Gastrocnemius medialis (tissue), 4 donors: ENCODE results near the gene REEP1. TPM values are rescaled to one million over a fixed set of nuclear protein-coding genes. Genes with fewer than 3 reads are reported as not detected.

Experiments used
- ATAC-seq, 2 donors: fragments of 150-250 bp; one replicate each; pipeline ENCODE4 v1.9.1; 2016
- DNase-seq, 2 donors: peaks; one replicate each; pipeline ENCODE4 v3.0.0-alpha.2; 2019
- H3K27ac ChIP-seq, 4 donors: fragments of 200-600 bp; sonication (generic); 1 replicate in 1 of 4; 2 replicates in 3 of 4; pipeline ENCODE4 v1.5.1; 2016 to 2018; ENCODE audit warnings: mild to moderate bottlenecking in 2 of 4, moderate library complexity in 1 of 4
- H3K27me3 ChIP-seq, 3 donors: fragments of 200-600 bp; sonication (generic) in 2 of 3; 1 replicate in 1 of 3; 2 replicates in 2 of 3; pipeline versions ENCODE4 v1.5.1 to v1.6.0; 2016 to 2019; ENCODE audit warnings: mild to moderate bottlenecking in 1 of 3, moderate library complexity in 1 of 3
- H3K36me3 ChIP-seq, 2 donors: fragments of 200-600 bp; sonication (generic) in 1 of 2; one replicate each; pipeline ENCODE4 v1.5.1; 2017 to 2018
- H3K4me1 ChIP-seq, 2 donors: fragments of 200-600 bp; sonication (generic) in 1 of 2; one replicate each; pipeline ENCODE4 v1.5.1; 2016 to 2017; ENCODE audit warnings: mild to moderate bottlenecking in 2 of 2
- H3K4me3 ChIP-seq, 4 donors: fragments of 200-600 bp; sonication (generic) in 3 of 4; 1 replicate in 1 of 4; 2 replicates in 3 of 4; pipeline ENCODE4 v1.5.1; 2016 to 2019; ENCODE audit warnings: mild to moderate bottlenecking in 2 of 4
- H3K9me3 ChIP-seq, 3 donors: fragments of 200-600 bp; sonication (generic) in 2 of 3; 1 replicate in 1 of 3; 2 replicates in 2 of 3; pipeline ENCODE4 v1.5.1; 2016 to 2019
- POLR2A ChIP-seq, 2 donors: fragments of 450-650 bp; IDR thresholded peaks; one replicate each; pipeline ENCODE4 v1.6.1; 2017; ENCODE audit warnings: antibody characterized with exemption in 2 of 2, mild to moderate bottlenecking in 2 of 2, moderate library complexity in 2 of 2
- in situ Hi-C, 4 donors: fragments of 200-750 bp; cut with MboI; loops; one replicate each; pipeline versions ENCODE4 v1.15.0 to v1.8.0; 2017; ENCODE audit warnings: low sequenced_read_pairs in 4 of 4
- intact Hi-C: fragments of 100-400 bp; cut with DNase I; formaldehyde crosslinking; loops from one replicate; pipeline ENCODE4 v1.15.1; 2023; ENCODE audit warnings: low total_unique reads
- total RNA-seq, 4 donors: library from RNA; depleted of rRNA; stranded (reverse); fragments of >200 nt; gene quantifications; one replicate each; pipeline versions ENCODE4 v1.1.0 to v1.2.3, GENCODE V29; 2016
- TF ChIP-seq, protein P1 (sequence below), 5 experiments: fragments of 450-650 bp in 3 of 5; fragments of 200-600 bp in 2 of 5; sonication (generic) in 2 of 5; IDR thresholded peaks in 4 of 5; conservative IDR thresholded peaks in 1 of 5; 1 replicate in 4 of 5; 2 replicates in 1 of 5; pipeline ENCODE4 v1.5.1; 2016 to 2019; ENCODE audit warnings: antibody characterized with exemption in 5 of 5, mild to moderate bottlenecking in 3 of 5, moderate library complexity in 3 of 5

The REEP1 gene
- total RNA-seq, 4 donors from 2014 or later = 4.2 to 16.0 (median 6.3) TPM

DNA sequence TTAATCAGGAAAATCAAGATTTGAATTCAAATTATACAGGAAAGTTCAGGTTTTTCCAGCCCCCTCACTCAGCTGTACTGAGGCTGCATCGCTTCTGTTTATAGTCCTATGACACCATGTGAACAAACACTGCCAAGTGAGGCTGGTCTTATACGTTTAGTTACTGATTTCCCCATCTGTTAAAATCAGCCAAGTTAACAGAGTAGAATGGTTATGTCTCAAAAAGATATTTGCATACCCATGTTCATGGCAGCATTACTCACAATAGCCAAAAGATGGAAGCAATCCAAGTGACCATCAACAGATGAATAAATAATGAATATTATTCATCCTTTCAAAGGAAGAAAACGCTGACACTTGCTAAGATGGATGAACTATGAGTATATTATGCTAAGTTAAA is 43.8 kb downstream of the REEP1 start:
- H3K9me3 ChIP-seq = no peaks in the 10 kb centered on the region
- H3K27ac ChIP-seq = peak overlapping the region in 1 of 4 donors; percentile 38
- peaks cover 49 to 56% of the 10 kb centered on the region in 2 donors for H3K4me1 ChIP-seq
- DNase-seq (no peak), ATAC-seq (no peak)
- no peak for TF ChIP-seq POLR2A (IDR thresholded peaks at IDR 0.05)
- TF ChIP-seq, protein P1, sequence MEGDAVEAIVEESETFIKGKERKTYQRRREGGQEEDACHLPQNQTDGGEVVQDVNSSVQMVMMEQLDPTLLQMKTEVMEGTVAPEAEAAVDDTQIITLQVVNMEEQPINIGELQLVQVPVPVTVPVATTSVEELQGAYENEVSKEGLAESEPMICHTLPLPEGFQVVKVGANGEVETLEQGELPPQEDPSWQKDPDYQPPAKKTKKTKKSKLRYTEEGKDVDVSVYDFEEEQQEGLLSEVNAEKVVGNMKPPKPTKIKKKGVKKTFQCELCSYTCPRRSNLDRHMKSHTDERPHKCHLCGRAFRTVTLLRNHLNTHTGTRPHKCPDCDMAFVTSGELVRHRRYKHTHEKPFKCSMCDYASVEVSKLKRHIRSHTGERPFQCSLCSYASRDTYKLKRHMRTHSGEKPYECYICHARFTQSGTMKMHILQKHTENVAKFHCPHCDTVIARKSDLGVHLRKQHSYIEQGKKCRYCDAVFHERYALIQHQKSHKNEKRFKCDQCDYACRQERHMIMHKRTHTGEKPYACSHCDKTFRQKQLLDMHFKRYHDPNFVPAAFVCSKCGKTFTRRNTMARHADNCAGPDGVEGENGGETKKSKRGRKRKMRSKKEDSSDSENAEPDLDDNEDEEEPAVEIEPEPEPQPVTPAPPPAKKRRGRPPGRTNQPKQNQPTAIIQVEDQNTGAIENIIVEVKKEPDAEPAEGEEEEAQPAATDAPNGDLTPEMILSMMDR (IDR thresholded peaks at IDR 0.05 in 4 of 5, conservative IDR thresholded peaks at IDR 0.05 in 1 of 5) = no peak
- in situ Hi-C loops (no loop called here), intact Hi-C loops (no loop called here)
- H3K27me3 ChIP-seq = no peaks in the 10 kb centered on the region
- no peak overlapping the region for H3K4me3 ChIP-seq
- H3K36me3 ChIP-seq = no peaks in the 10 kb centered on the region

DNA sequence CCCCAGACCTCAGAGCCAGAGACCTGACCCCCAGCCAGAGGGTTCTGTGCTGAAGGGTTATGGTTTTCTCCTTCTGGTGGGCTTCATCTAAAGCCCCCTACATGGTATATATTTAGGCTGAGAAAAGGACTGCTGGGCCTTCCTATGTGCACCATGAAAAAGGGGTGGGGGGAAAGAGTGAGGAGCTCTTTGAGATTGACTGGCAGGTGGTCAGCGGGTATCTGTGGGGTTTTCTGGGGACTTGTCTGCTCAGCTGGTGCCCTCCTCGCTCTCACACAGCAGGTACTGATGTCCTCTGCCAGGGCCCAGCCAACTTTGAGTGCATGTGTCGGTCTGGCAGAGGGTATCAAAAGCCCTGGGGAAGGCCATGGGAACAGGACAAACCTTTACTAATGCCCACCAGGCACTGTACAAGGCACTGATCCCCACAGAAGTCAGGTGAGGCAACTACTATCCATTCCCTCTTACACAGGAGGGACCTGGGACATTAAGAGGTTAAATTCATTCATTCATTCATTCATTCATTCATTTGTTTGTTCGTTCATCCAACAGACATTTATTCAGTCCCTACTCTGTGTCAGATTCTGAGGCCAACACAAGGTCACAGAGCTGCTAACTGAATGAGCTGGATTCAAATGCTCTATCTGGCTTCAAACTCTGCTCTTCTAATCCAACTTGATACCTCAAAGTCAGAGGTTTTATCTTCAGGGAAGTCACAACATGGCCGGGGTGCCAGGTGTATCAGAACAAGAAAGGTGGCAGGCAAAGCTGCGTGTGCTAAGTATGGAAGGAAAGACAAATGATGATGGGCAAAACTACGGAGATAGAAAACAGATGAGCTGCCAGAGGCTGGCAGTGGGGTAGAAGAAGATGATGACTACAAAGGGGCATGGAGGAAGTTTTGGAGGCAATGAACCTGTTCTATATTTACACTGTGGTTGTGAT is 44.6 kb downstream of the REEP1 start:
- no peak for TF ChIP-seq POLR2A (IDR thresholded peaks at IDR 0.05)
- TF ChIP-seq, protein P1 (IDR thresholded peaks at IDR 0.05 in 4 of 5, conservative IDR thresholded peaks at IDR 0.05 in 1 of 5) = no peak
- in situ Hi-C loops (no loop called here), intact Hi-C loops (no loop called here)
- H3K27ac ChIP-seq = peak overlapping the region in 3 of 4 donors; percentile 1 to 38 (median 12)
- H3K4me3 ChIP-seq = no peak overlapping the region
- ATAC-seq (no peak), DNase-seq (no peak)
- H3K36me3 ChIP-seq = no peaks in the 10 kb centered on the region
- peaks cover 41 to 48% of the 10 kb centered on the region in 2 donors for H3K4me1 ChIP-seq
- no peaks in the 10 kb centered on the region for H3K9me3 ChIP-seq
- H3K27me3 ChIP-seq = no peaks in the 10 kb centered on the region

- Histone ChIP-seq H3K27me3 (no peaks in the 10 kb centered on the region), H3K36me3 (no peaks in the 10 kb centered on the region), H3K27ac (peak overlapping the region; percentile 1 to 69 (median 64)), H3K4me3 (no peak overlapping the region), H3K4me1 (peaks cover 32 to 37% of the 10 kb centered on the region in 2 donors), H3K9me3 (no peaks in the 10 kb centered on the region)
- DNase-seq (no peak), ATAC-seq (peak; percentile 55 to 71)
- intact Hi-C loops (no loop called here), in situ Hi-C loops (no loop called here)
- no peak for TF ChIP-seq POLR2A (IDR thresholded peaks at IDR 0.05)
- TF ChIP-seq, protein P1 (IDR thresholded peaks at IDR 0.05 in 4 of 5, conservative IDR thresholded peaks at IDR 0.05 in 1 of 5) = no peak
These were observed 46.1 kb downstream of the REEP1 start for GRCh38 chr2:86291328-86291662.

DNA sequence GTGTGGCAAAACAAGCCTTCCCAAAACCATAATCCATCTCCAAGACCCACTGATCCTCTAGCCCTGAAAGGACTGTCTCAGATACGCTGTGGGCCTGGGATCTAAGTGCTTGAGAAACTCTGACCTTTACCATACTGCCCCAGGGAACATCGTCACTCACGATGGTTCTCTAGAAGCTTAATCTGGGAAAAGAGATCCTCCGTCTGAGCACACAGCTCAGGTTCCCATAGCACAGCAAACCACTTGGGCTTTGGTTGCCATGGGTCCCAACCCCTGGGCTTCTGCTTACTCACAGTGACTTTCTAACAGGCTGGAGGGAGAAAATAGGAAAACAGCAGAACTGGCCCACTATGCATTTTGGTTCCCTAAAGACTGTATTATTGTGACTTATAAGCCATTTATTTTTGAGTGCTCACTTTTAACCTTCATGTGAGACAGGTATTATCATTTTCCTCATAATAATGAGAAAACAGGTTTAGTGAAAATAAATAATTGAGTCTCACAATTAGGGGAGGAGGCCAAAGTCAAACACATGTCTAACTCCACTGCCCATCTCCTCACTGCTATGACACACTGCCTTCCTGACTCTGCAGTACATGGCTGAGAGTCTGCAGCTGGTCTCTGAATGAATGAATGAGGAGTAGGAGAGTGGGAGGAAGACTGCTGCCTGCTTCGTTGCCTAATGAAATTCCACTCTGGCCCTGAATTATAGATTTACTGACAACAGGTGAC is 46.7 kb downstream of the REEP1 start:
- peak in 1 of 2 donors; percentile 36 for DNase-seq
- Histone ChIP-seq H3K9me3 (no peaks in the 10 kb centered on the region), H3K4me3 (no peak overlapping the region), H3K36me3 (no peaks in the 10 kb centered on the region), H3K4me1 (peaks cover 32 to 37% of the 10 kb centered on the region in 2 donors), H3K27ac (peak overlapping the region; percentile 1 to 69 (median 64)), H3K27me3 (no peaks in the 10 kb centered on the region)
- intact Hi-C loops = no loop called here
- in situ Hi-C loops = no loop called here
- peak; percentile 77 to 84 for ATAC-seq
- TF ChIP-seq, protein P1 (IDR thresholded peaks at IDR 0.05 in 4 of 5, conservative IDR thresholded peaks at IDR 0.05 in 1 of 5) = no peak
- no peak for TF ChIP-seq POLR2A (IDR thresholded peaks at IDR 0.05)
